Ovary (tissue), 3 donors: ENCODE results near the gene AUTS2.

Source experiments
- CTCF ChIP-seq, 3 donors: fragments of 450-650 bp in 2 of 3; fragments of 200-600 bp in 1 of 3; IDR thresholded peaks; one replicate each; pipeline versions ENCODE4 v1.5.1 to v1.8.0; 2016 to 2022; ENCODE audit warnings: antibody characterized with exemption in 3 of 3, mild to moderate bottlenecking in 1 of 3
- POLR2A ChIP-seq: fragments of 450-650 bp; IDR thresholded peaks from one replicate; pipeline ENCODE4 v1.6.1; 2017; ENCODE audit warnings: antibody characterized with exemption, mild to moderate bottlenecking, moderate library complexity
- donor health status: DM: no; HTN: no; CAD: no.

GRCh38 chr7:70152313-70152712 is 554.0 kb downstream of the AUTS2 start:
- TF ChIP-seq CTCF (IDR thresholded peaks at IDR 0.05) (no peak), POLR2A (no peak)
